GM19240 (cell line): Measurements from ENCODE around the gene BCL7C.
"Not testable (repeated sequence)": the region's sequence is repeated elsewhere in the genome, so short reads cannot be mapped to it uniquely, and the experiment has no call there.

Experiments used
- DNase-seq: peaks from one replicate; pipeline ENCODE4 v3.0.0; 2011; ENCODE audit warnings: low spot score; ENCODE audit not compliant: insufficient read length

Gene BCL7C

DNA sequence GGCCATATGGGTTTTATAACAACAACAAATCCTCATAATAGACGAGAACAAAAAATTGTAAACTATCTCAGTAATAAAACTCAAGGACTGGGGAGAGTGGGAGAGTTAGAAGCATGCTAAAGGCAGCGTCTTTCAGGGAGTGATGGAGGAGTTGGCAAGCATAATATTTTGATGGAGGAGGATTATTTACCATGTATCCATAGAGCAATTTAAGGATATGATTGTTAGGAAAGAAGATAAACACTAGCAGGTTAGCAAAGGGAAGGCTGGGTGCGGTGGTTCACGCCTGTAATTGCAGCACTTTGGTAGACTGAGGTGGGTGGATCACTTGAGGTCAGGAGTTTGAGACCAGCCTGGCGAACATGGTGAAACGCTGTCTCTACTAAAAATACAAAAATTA is 27.8 kb downstream of the BCL7C start:
- no peak for DNase-seq

DNA sequence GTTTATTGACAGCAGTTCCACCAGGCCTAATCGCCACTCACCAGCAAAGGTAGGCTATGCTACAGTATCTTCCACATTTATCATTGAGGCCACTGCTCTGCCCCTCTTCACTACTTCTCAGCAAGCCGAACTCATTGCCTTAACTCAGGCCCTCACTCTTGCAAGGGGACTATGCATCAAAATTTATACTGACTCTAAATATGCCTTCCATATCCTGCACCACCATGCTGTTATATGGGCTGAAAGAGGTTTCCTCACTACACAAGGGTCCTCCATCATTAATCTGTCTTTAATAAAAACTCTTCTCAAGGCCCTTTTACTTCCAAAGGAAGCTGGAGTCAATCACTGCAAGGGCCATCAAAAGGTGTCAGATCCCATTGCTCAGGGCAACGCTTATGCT is 30.7 kb downstream of the BCL7C start:
- not testable (repeated sequence) for DNase-seq

DNA sequence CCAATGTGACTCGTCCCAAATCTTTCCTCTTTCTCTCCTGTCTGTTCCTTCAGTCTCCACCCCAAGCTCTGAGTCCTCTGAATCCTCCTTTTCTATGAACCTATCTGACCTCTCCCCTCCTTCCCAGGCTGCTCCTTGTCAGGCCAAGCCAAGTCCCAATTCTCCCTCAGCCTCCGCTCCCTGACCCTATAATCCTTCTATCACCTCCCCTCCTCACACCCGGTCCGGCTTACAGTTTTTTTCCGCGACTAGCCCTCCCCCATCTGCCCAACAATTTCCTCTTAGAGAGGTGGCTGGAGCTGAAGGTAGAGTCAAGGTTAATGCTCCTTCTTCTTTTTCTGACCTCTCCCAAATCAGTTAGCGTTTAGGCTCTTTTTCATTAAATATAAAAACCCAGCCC is 33.1 kb downstream of the BCL7C start:
- not testable (repeated sequence) for DNase-seq

DNA sequence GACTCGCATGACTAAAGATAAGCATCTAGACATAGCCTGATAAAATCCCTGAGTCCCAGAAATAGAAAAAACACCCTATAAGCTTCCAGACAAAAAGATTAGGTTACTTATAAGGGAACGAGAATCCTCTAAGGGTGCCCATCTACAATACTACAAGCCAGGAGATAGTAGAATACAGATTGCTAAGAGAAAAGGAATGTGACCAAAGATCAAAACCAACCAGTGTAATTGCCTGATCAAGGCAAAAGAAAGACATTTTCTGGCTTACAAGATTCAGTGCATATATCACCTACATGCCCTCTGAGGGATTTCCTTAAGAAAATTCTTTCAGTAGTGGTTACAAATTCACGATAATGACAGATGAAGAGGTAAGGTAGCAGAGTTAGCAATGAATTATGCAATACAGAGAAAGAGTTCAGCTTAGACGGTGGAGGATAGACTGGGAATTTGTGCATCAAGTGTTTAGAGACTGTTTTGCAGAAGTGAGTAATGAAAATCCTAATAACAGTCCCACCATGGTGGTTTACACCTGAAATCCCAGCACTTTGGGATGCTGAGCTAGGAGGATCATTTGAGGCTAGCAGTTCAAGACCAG is 35.0 kb downstream of the BCL7C start:
- no peak for DNase-seq

DNA sequence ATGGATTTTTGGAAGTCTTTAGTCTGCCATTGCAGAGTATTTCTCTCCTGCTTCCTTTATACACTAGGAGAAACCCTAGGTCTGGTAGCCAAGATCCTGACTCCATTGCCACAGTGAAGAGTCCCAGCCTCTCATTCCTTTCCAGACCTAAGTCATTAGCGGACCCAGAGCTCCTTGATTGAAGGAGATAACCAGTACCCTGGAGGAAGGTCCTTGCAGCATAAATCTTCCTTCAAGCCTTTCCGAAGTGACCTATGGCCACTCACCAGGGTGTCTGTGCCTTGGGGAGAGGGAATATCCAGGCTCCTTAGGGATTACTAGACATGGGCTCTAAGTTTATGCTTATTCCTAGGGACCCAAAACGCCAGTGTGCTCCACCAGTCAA is 35.8 kb downstream of the BCL7C start:
- no peak for DNase-seq

DNA sequence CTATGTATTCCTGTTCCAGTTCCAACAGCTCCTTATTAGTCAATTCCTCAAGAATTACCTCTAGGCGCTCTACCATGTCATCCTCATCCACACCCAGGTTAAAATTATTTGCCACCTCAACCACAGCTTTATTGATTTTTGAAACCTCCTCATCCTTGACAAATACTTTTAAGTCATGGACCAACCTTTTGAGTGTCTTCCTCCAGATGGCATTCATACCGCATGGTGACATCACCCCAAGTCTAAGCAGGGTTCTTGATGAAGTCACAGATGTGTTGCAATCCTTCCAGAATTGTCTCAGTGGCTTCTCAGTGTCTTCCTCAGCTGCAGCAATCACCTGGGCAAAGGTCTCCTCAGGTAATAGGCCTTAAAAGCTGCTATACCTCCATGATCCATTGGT is 40.1 kb downstream of the BCL7C start:
- no peak for DNase-seq

DNA sequence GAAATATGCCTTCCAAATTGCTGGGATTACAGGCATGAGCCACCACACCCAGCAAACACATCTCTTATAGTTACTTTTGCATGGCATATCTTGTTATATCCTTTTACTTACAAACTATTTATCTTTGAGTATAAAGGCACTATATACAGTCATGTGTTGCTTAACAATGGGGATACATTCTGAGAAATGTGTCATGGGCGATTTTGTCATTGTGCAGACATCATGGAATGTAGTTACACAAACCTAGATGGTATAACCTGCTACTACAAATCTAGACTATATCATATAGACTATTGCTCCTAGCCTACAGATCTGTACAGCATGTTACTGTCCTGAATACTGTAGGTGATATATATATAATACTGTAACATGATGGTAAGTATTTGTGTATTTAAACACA is 43.6 kb downstream of the BCL7C start:
- DNase-seq: no peak

DNA sequence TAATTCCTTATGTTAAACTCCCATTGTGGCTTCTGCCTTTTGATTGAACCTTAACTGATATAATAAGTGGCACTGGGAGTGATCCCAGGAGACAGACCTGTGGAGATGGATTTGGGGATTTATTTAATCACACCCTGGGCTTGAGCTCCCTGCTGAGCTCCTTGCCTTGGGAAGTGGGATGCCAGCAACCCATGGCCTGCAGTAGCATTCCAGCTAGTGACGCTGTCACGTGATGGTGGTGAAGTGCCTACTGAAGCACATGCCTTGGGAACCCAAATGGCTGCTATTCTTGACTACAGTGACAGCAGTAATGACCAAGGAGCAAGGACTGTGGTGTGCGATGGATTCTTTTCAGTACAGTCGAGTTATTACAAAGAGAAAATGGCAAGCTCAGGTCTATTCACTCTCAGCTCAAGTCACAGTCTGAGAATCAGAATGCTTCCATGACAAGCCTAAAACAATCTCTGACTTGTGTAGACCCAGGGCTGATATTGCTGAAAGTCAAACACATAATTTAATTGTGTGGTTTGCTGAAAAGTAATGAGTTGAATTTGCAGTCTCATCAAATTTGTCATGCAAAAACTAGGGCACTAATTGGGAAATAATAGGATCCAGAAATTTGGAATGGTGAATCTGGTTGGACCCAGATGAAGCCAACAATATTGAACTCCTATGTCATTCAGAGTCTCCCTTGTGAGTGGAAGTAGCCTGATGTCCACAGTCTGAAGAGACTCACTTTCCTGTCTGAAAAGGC is 47.1 kb downstream of the BCL7C start:
- no peak for DNase-seq

DNA sequence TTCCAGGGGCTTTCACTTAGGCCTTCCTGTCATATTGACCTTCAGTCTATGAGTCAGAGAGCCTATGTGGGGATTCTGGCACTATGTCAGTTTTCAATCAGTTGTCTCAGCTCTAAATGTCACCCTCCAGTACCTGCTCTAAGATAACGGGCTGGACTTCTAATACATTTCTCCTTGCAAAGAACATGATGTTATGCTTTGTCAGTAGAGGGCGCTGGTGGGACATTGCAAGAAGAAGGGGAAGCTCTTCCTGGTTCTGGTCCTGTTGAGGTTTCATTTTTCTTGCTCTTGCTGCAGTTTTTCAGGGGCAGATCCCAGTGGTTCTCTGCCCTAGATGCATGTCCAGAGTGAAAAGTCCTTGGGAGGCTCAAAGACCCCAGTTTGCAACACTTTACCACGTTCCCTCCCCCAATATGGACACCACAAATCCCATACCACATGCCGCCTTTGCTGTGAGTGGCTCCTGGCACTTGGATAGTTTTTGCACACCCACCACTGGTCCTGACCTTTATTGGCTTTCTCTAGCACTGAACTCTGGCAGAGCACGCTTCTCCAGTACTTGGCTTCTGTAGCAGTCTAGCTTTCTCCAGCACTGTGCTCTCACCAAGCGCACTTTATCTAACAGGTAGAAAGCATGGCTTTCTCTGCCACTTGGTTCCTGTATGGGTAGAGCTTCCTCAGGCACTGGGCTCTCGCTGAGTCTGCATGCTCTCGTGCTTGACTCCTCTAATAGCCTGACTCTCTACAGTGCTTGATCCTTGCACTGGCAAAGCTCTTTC is 49.0 kb downstream of the BCL7C start:
- peak; percentile 84 for DNase-seq

DNA sequence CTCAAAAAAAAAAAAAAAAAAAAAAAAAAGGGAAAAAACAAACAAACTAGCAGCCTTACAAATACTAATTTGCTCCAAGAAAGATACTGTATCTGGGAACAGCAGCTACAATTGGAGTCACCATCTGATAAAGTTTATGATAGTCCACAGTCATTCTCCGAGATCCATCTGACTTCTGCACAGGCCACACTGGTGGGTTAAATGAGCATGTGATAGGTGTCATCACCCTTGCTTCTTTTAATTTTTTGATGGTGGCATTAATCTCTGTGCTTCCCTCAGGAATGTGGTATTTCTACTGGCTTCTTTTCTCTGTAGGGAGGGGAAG is 49.6 kb downstream of the BCL7C start:
- DNase-seq: no peak

DNA sequence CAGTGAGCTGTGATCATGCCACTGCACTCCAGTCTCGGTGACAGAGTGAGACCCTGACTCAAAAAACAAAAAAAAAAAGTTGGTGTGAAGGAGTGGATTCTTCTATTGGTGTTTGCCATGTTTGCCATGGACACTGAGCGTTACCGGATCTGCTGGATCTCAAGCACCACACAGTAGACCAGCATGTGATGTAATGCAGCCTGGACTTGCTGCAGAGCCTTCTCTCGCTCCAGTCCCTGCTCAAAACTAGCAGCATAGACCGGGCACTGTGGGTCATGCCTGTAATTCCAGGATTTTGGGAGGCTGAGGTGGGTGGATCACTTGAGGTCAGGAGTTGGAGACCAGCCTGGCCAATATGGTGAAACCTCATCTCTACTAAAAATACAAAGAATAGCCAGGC is 50.4 kb downstream of the BCL7C start:
- DNase-seq: no peak

DNA sequence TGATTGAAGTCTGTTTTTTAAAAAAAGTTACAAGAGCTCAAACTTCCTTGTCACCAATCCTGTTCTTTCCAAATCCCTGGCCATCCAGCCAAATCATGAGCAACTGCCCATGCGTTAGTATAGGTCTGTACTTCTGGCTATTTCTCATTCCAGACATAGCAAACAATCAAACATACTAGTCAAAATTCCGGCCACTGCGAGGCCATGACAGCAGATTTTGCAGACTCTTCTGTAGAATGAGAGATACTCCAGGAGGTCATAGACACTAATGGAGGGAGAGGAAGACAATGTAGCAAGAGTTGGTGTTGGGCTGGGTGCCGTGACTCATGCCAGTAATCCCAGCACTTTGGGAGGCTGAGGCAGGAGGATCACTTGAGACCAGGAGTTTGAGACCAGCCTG is 50.9 kb downstream of the BCL7C start:
- no peak for DNase-seq

DNA sequence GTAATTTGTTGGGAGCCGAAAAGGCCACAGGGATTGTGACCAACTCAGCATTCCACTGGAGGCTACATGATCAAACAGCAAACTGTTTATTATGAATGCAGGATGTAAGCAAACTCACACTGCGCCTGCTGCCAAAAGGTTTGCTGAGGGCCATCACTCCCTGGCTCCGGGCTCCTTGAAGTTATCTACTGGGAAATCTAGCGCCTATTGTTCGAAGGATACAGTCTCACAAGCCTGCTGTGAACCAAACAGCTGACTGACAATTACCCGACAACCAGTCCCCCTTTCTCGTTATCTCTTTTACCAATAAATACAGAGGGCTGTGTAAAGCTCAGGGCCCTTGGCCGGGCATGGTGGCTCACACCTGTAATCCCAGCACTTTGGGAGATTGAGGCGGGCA is 52.5 kb downstream of the BCL7C start:
- DNase-seq: no peak

DNA sequence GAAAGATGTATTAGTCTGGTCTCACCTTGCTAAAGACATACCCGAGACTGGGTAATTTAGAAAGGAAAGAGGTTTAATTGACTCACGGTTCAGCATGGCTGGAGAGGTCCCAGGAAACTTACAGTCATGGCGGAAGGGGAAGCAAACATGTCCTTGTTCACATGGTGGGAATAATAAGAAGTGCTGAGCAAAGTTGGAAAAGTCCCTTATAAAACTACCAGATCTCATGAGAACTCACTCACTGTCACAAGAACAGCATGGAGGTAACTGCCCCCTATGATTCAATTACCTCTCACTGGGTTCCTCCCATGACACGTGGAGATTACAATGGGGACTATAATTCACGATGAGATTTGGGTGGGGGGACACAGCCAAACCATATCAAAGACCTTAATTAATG is 53.3 kb downstream of the BCL7C start:
- no peak for DNase-seq

DNA sequence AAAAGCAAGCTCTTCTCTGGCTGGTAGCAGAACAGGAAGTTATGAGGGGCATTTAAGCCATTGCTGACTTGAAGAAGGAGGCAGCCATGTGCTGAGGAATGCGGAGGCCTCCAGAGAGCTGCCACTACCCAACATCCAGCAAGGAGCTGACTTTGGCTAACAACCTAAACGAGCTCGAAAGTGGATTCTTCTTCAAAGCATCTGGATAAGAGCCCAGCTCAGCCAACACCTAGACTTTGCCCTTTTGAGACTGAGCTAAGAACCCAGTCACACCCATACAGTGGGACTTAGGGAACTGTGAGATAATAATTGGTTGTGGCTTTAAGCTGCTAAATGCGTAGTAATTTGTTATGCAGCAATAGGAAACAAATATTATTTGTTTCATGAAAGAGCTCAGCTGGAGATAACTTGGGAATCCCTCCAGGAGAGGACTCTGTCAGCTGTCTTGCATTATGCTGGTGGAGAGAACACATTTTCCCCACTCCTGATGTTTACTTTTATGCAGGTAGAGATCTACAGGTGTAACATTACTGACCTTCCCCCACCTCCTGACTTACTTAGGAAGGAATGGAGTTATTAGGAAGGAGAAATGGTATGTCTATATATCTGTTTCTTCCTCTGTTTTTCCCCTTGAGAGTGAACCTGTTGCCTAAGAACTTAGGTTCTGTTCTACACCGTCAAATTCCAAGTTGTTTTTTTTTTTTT is 54.2 kb downstream of the BCL7C start:
- no peak for DNase-seq

DNA sequence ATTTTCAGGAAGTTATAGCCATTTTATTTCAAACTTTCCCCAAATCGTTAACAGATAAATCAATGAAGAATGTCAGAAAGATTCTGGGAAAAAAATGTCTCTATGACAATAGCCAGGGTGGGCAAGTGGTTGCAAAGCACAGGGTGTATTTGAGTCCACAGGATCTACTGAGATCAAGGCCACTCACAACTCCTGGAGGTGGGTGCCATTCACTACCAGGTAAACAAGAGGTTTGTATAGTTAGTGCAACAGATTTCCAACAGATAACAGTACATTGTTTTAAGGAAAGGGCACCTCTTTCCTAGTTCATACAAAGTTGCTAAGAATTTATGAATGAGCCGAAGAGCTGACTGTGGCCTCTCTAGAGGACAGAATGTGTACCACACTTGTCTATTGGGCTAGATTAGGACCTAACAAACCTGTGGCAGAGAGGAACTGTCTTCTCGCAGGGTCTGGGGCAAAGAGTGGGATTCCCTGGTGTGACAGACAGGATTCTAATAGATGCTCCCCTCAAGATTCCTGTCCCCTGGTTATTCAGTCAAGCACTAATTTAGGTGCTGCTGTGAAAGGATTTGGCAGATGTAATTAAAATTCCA is 54.9 kb downstream of the BCL7C start:
- DNase-seq: no peak

DNA sequence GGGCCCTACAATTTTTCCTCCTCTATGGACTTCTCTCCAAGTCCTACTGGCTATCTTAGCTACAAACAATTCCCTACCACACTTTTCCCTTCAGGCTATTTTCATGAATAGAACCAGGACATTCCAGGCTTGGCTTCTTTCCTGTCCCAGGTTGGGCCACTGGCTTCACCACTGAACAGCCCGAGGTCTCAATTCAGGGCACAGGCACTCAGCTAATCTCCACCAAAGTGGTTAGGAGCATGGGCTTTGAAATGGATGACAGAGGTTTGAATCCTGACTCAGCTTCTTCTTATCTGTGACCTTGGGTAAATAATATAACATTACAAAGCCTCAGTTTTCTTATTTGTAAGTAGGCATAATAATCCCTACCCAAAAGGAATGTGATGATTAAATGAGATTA is 56.0 kb downstream of the BCL7C start:
- no peak for DNase-seq
